Natural killer cell (primary cell): ENCODE results near the gene TACC2. TPM values are rescaled to one million over a fixed set of nuclear protein-coding genes. Genes with fewer than 3 reads are reported as not detected.

ENCODE experiments used
- ATAC-seq, 3 donors: fragments of 150-1000 bp in 2 of 3; fragments of 200-7000 bp in 1 of 3; cut with Tn5 transposase; 1 replicate in 1 of 3; 2 replicates in 2 of 3; pipeline ENCODE4 v1.10.0; 2021; ENCODE audit warnings: mild to moderate bottlenecking in 2 of 3, moderate library complexity in 2 of 3
- DNase-seq, 2 donors: peaks; one replicate each; pipeline versions ENCODE4 v3.0.0 to v3.0.0-alpha.2; 2013 to 2021; ENCODE audit warnings: mixed read lengths in 1 of 2
- H3K27ac ChIP-seq: one replicate; pipeline ENCODE4 v1.5.1; 2013; ENCODE audit warnings: mild to moderate bottlenecking, low read length
- H3K27me3 ChIP-seq: one replicate; pipeline ENCODE4 v1.6.1; 2013; ENCODE audit warnings: low read length; ENCODE audit not compliant: control insufficient read depth, insufficient read depth
- H3K36me3 ChIP-seq: one replicate; pipeline ENCODE4 v1.6.1; 2013; ENCODE audit warnings: low read length; ENCODE audit not compliant: control insufficient read depth, insufficient read depth
- H3K4me1 ChIP-seq: one replicate; pipeline ENCODE4 v1.6.1; 2013; ENCODE audit warnings: low read length; ENCODE audit not compliant: control insufficient read depth, insufficient read depth
- H3K4me3 ChIP-seq: one replicate; pipeline ENCODE4 v1.5.1; 2013; ENCODE audit warnings: low read length
- H3K9me3 ChIP-seq: one replicate; pipeline ENCODE4 v1.6.1; 2013; ENCODE audit warnings: low read length; ENCODE audit not compliant: control insufficient read depth, insufficient read depth
- H3K27ac Mint-ChIP-seq, 2 donors: one replicate each; pipeline ENCODE4 v1.8.0; 2022; ENCODE audit warnings: mild to moderate bottlenecking in 2 of 2, mixed read lengths in 2 of 2, moderate library complexity in 1 of 2
- H3K27me3 Mint-ChIP-seq, 2 donors: one replicate each; pipeline ENCODE4 v1.8.0; 2022; ENCODE audit warnings: low read depth in 2 of 2, mixed read lengths in 2 of 2
- H3K36me3 Mint-ChIP-seq: one replicate; pipeline ENCODE4 v1.8.0; 2022; ENCODE audit warnings: mixed read lengths
- H3K4me1 Mint-ChIP-seq, 2 donors: one replicate each; pipeline ENCODE4 v1.8.0; 2022; ENCODE audit warnings: mixed read lengths in 2 of 2
- H3K4me3 Mint-ChIP-seq: one replicate; pipeline ENCODE4 v1.8.0; 2022; ENCODE audit warnings: mild to moderate bottlenecking, moderate library complexity, mixed read lengths
- H3K9me3 Mint-ChIP-seq, 2 donors: one replicate each; pipeline ENCODE4 v1.8.0; 2022; ENCODE audit warnings: mixed read lengths in 2 of 2
- CTCF ChIP-seq: fragments of 200-600 bp; IDR thresholded peaks from one replicate; pipeline ENCODE4 v1.8.0; 2022; ENCODE audit warnings: antibody characterized with exemption
- WGBS: methylation state at CpG from one replicate; pipeline ENCODE4 v1.1.7; 2013; ENCODE audit warnings: missing lambda C conversion rate; ENCODE audit not compliant: insufficient coverage; 5-methylcytosine and 5-hydroxymethylcytosine counted together
- intact Hi-C: fragments of 100-400 bp; cut with micrococcal nuclease; formaldehyde crosslinking; loops from one replicate; pipeline ENCODE4 v1.14.2; 2022
- total RNA-seq, 4 donors: library from RNA; stranded (reverse); fragments of 120-200 nt in 1 of 4; gene quantifications; one replicate each; pipeline versions ENCODE4 v1.2.3 to v1.2.4, GENCODE V29; 2013 to 2022

The TACC2 gene
- total RNA-seq, 3 donors from 2014 or later (not counting 1 experiment from before 2014, with no cell fraction given): not detected

- Histone ChIP-seq H3K27me3 (no peaks in the 10 kb centered on the region), H3K36me3 (no peaks in the 10 kb centered on the region), H3K4me1 (no peaks in the 10 kb centered on the region), H3K27ac (no peak overlapping the region), H3K9me3 (no peaks in the 10 kb centered on the region), H3K4me3 (no peak overlapping the region)
- no peak for TF ChIP-seq CTCF
- no peak overlapping the region for H3K4me3 Mint-ChIP-seq
- H3K4me1 Mint-ChIP-seq: no peaks in the 10 kb centered on the region
- intact Hi-C loops: no loop called here
- WGBS: 85% methylated on average over 25 of the region's 25 CpGs
- no peaks in the 10 kb centered on the region for H3K9me3 Mint-ChIP-seq
- DNase-seq (no peak), ATAC-seq (no peak)
- no peak overlapping the region for H3K27ac Mint-ChIP-seq
- H3K36me3 Mint-ChIP-seq: no peaks in the 10 kb centered on the region
- peaks cover 0 to 3% of the 10 kb centered on the region in 2 donors for H3K27me3 Mint-ChIP-seq
Measured at GRCh38 chr10:122248356-122249302, 259.7 kb downstream of the TACC2 start.

GRCh38 chr10:122249303-122249850 lies 260.4 kb downstream of the TACC2 start:
- no peak for DNase-seq
- no peaks in the 10 kb centered on the region for H3K36me3 Mint-ChIP-seq
- H3K27me3 Mint-ChIP-seq: peaks cover 0 to 3% of the 10 kb centered on the region in 2 donors
- 87% methylated on average over 11 of the region's 11 CpGs for WGBS
- intact Hi-C loops: no loop called here
- Histone ChIP-seq H3K36me3 (no peaks in the 10 kb centered on the region), H3K27ac (no peak overlapping the region), H3K4me3 (no peak overlapping the region), H3K27me3 (no peaks in the 10 kb centered on the region), H3K9me3 (no peaks in the 10 kb centered on the region), H3K4me1 (no peaks in the 10 kb centered on the region)
- no peaks in the 10 kb centered on the region for H3K9me3 Mint-ChIP-seq
- H3K4me1 Mint-ChIP-seq: no peaks in the 10 kb centered on the region
- H3K27ac Mint-ChIP-seq: no peak overlapping the region
- no peak for ATAC-seq
- no peak for TF ChIP-seq CTCF
- H3K4me3 Mint-ChIP-seq: no peak overlapping the region

- no peak overlapping the region for H3K27ac ChIP-seq
- H3K36me3 Mint-ChIP-seq: no peaks in the 10 kb centered on the region
- 88% methylated on average over 10 of the region's 10 CpGs for WGBS
- no peak for ATAC-seq
- H3K4me3 ChIP-seq: no peak overlapping the region
- H3K4me1 Mint-ChIP-seq: no peaks in the 10 kb centered on the region
- H3K4me3 Mint-ChIP-seq: no peak overlapping the region
- no peaks in the 10 kb centered on the region for H3K9me3 Mint-ChIP-seq
- no peaks in the 10 kb centered on the region for H3K4me1 ChIP-seq
- DNase-seq: no peak
- no peaks in the 10 kb centered on the region for H3K27me3 Mint-ChIP-seq
- intact Hi-C loops: no loop called here
- no peaks in the 10 kb centered on the region for H3K27me3 ChIP-seq
- no peak overlapping the region for H3K27ac Mint-ChIP-seq
- no peaks in the 10 kb centered on the region for H3K36me3 ChIP-seq
- no peak for TF ChIP-seq CTCF
- no peaks in the 10 kb centered on the region for H3K9me3 ChIP-seq
Measured at GRCh38 chr10:122249991-122250750, 261.2 kb downstream of the TACC2 start.
